Measurements from ENCODE around the gene PCDHA3. TPM values are rescaled to one million over a fixed set of nuclear protein-coding genes. Genes with fewer than 3 reads are reported as not detected.

The PCDHA3 gene
- total and polyA plus RNA-seq, 2 of the 4 experiments (the other 2 are of a cell fraction) = under 0.01 to 0.03 TPM

DNA sequence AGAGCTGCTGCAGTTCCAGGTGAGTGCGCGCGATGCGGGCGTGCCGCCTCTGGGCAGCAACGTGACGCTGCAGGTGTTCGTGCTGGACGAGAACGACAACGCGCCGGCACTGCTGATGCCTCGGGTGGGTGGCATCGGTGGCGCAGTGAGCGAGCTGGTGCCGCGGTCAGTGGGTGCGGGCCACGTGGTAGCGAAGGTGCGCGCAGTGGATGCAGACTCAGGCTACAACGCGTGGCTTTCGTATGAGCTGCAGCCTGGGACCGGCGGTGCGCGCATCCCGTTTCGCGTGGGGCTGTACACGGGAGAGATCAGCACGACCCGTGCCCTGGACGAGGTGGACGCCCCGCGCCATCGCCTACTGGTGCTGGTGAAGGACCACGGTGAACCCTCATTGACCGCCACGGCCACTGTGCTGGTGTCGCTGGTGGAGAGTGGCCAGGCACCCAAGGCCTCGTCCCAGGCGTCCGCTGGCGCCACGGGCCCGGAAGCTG is 2.0 kb downstream of the PCDHA3 start:
- Histone ChIP-seq H2AK9ac (replicated peaks; ENCODE audit: low read depth, low read length, poor library complexity) (no peak overlapping the region), H3K14ac (replicated peaks; ENCODE audit: low read depth, low read length) (no peak overlapping the region), H3K27me3 (ENCODE audit: control insufficient read depth, insufficient read depth, low read length) (no peaks in the 10 kb centered on the region), H3K18ac (ENCODE audit: low read depth, low read length) (no peak overlapping the region), H3K36me3 (ENCODE audit: control insufficient read depth, insufficient read depth, low read length) (no peaks in the 10 kb centered on the region), H3K9me3 (ENCODE audit: control insufficient read depth, insufficient read depth, low read length) (peaks cover 17% of the 10 kb centered on the region), H3K9me1 (ENCODE audit: insufficient read depth, low read length) (no peaks in the 10 kb centered on the region), H2BK120ac (ENCODE audit: low read depth, low read length) (no peak overlapping the region), H4K91ac (ENCODE audit: insufficient read depth, low read depth, low read length) (no peak overlapping the region), H2BK20ac (ENCODE audit: low read depth, low read length) (no peak overlapping the region), H3K56ac (ENCODE audit: extremely low read depth, insufficient read depth, low read length) (no peak overlapping the region), H2AFZ (replicated peaks; ENCODE audit: low read length, poor library complexity) (no peak overlapping the region), H3K4ac (ENCODE audit: low read depth, low read length) (no peak overlapping the region), H2AK5ac (ENCODE audit: low read depth, low read length) (no peak overlapping the region), H2BK15ac (ENCODE audit: low read depth, low read length) (no peak overlapping the region), H4K20me1 (ENCODE audit: insufficient read depth, low read length) (no peaks in the 10 kb centered on the region), H3K9ac (ENCODE audit: low read depth, low read length) (no peak overlapping the region), H3K4me3 (ENCODE audit: insufficient read depth, low read depth, low read length) (no peak overlapping the region), H3K4me2 (ENCODE audit: low read depth, low read length) (no peak overlapping the region), H3K27ac (ENCODE audit: insufficient read depth, low read length) (no peak overlapping the region), H4K5ac (ENCODE audit: low read depth, low read length) (no peak overlapping the region), H3K23ac (ENCODE audit: low read depth, low read length) (no peak overlapping the region), H2BK5ac (ENCODE audit: low read depth, low read length, poor library complexity, severe bottlenecking) (no peak overlapping the region), H4K8ac (ENCODE audit: low read depth in 2 of 2, low read length in 2 of 2) (no peak overlapping the region), H3K4me1 (ENCODE audit: control insufficient read depth, insufficient read depth, low read length) (no peaks in the 10 kb centered on the region), H3K79me1 (ENCODE audit: low read depth in 1 of 2, low read length in 2 of 2) (no peaks in the 10 kb centered on the region)
- 45% methylated on average over 31 of the region's 53 CpGs; no CpG with 5 or more reads in 1 of the 2 experiments for WGBS, 2 experiments (ENCODE audit: extremely low coverage in 2 of 2, insufficient read length in 1 of 2)
- no peak for DNase-seq
- TF ChIP-seq RCOR1 (IDR thresholded peaks at IDR 0.05; ENCODE audit: insufficient replicate concordance, low read length) (no peak), FOS (IDR thresholded peaks at IDR 0.05; ENCODE audit: low read depth, low read length) (no peak), CHD1 (IDR thresholded peaks at IDR 0.05; ENCODE audit: low read depth, low read length) (no peak), POLR2A (IDR thresholded peaks at IDR 0.05; ENCODE audit: low read depth, low read length) (no peak), CEBPB (IDR thresholded peaks at IDR 0.05; ENCODE audit: low read depth, low read length) (no peak), BHLHE40 (IDR thresholded peaks at IDR 0.05; ENCODE audit: low read depth, low read length) (no peak)
- TF ChIP-seq, protein P1, sequence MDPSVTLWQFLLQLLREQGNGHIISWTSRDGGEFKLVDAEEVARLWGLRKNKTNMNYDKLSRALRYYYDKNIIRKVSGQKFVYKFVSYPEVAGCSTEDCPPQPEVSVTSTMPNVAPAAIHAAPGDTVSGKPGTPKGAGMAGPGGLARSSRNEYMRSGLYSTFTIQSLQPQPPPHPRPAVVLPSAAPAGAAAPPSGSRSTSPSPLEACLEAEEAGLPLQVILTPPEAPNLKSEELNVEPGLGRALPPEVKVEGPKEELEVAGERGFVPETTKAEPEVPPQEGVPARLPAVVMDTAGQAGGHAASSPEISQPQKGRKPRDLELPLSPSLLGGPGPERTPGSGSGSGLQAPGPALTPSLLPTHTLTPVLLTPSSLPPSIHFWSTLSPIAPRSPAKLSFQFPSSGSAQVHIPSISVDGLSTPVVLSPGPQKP (IDR thresholded peaks at IDR 0.05; ENCODE audit: borderline replicate concordance, low read depth, low read length) = no peak
- intact Hi-C loops (cut with micrococcal nuclease) (no loop called here), dilution Hi-C loops (cut with HindIII; ENCODE audit: low sequenced_read_pairs, unreplicated experiment) (no loop called here), in situ Hi-C loops (cut with MboI; ENCODE audit: low sequenced_read_pairs) (no loop called here)
- BruUV-seq (replicated peaks) = no TSS peak
- no peak for ATAC-seq (ENCODE audit: low read depth)
- CTCF ChIA-PET = no interaction called here
- POLR2A ChIA-PET (ENCODE audit: unreplicated experiment) = no interaction called here

Data from IMR-90 (cell line).